Measurements from ENCODE around the gene PPM1H.

DNA sequence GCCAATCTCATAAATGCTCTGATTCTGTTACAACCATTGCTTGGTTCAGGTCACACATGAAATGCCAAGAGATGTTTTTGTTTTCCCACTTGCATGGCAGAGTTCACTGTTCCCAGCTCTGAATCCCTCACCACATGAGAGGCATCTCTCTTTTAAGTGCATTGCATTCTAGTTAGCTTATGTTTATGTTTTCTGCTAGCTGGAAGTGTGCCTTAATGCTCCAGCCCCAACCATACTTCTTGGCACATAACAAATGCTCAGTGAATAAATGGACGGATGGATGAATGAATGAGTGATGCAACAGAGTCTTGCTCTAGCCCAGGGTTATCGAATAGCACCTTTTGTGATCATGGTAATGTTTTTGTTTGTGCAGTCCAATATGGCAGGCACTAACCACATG is 197.3 kb downstream of the PPM1H start:
- TF ChIP-seq RAD21 (IDR thresholded peaks at IDR 0.05; ENCODE audit: low read depth) = no peak
- TF ChIP-seq YY1 (IDR thresholded peaks at IDR 0.05; ENCODE audit: low read depth) = no peak
- TF ChIP-seq ZBTB7A (IDR thresholded peaks at IDR 0.05; ENCODE audit: low read depth) = no peak
- no peak for TF ChIP-seq TEAD4 (IDR thresholded peaks at IDR 0.05)
- no peak for TF ChIP-seq FOXM1 (IDR thresholded peaks at IDR 0.05; ENCODE audit: borderline replicate concordance, low read depth)
- TF ChIP-seq, protein P1, sequence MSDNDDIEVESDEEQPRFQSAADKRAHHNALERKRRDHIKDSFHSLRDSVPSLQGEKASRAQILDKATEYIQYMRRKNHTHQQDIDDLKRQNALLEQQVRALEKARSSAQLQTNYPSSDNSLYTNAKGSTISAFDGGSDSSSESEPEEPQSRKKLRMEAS (IDR thresholded peaks at IDR 0.05) = no peak
- TF ChIP-seq EGR1 (IDR thresholded peaks at IDR 0.05) = no peak
- no peak for TF ChIP-seq EP300 (IDR thresholded peaks at IDR 0.05; ENCODE audit: borderline replicate concordance)
- TF ChIP-seq, protein P2, sequence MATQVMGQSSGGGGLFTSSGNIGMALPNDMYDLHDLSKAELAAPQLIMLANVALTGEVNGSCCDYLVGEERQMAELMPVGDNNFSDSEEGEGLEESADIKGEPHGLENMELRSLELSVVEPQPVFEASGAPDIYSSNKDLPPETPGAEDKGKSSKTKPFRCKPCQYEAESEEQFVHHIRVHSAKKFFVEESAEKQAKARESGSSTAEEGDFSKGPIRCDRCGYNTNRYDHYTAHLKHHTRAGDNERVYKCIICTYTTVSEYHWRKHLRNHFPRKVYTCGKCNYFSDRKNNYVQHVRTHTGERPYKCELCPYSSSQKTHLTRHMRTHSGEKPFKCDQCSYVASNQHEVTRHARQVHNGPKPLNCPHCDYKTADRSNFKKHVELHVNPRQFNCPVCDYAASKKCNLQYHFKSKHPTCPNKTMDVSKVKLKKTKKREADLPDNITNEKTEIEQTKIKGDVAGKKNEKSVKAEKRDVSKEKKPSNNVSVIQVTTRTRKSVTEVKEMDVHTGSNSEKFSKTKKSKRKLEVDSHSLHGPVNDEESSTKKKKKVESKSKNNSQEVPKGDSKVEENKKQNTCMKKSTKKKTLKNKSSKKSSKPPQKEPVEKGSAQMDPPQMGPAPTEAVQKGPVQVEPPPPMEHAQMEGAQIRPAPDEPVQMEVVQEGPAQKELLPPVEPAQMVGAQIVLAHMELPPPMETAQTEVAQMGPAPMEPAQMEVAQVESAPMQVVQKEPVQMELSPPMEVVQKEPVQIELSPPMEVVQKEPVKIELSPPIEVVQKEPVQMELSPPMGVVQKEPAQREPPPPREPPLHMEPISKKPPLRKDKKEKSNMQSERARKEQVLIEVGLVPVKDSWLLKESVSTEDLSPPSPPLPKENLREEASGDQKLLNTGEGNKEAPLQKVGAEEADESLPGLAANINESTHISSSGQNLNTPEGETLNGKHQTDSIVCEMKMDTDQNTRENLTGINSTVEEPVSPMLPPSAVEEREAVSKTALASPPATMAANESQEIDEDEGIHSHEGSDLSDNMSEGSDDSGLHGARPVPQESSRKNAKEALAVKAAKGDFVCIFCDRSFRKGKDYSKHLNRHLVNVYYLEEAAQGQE (IDR thresholded peaks at IDR 0.05; ENCODE audit: low read depth) = no peak
- no peak for TF ChIP-seq CREB1 (IDR thresholded peaks at IDR 0.05; ENCODE audit: low read depth)
- TF ChIP-seq TAF1 (IDR thresholded peaks at IDR 0.05; ENCODE audit: low read depth) = no peak
- TF ChIP-seq CEBPB (IDR thresholded peaks at IDR 0.05) = no peak
- no peak for TF ChIP-seq TCF12 (IDR thresholded peaks at IDR 0.05; ENCODE audit: low read depth)
- no peak for TF ChIP-seq NFIC (IDR thresholded peaks at IDR 0.05)

Data from Ishikawa (cell line).